HG03108 (cell line): ENCODE results near the gene BFSP2.
A peak's percentile ranks its signal among the peaks of the same experiment; 100 is the strongest.
"Not testable (repeated sequence)": the region's sequence is repeated elsewhere in the genome, so short reads cannot be mapped to it uniquely, and the experiment has no call there.

Experiments used
- ATAC-seq: cut with Tn5 transposase; IDR thresholded peaks from one replicate; pipeline ENCODE4 v1.9.1; 2021; ENCODE audit warnings: moderate library complexity; ENCODE audit not compliant: unreplicated experiment

BFSP2 gene

DNA sequence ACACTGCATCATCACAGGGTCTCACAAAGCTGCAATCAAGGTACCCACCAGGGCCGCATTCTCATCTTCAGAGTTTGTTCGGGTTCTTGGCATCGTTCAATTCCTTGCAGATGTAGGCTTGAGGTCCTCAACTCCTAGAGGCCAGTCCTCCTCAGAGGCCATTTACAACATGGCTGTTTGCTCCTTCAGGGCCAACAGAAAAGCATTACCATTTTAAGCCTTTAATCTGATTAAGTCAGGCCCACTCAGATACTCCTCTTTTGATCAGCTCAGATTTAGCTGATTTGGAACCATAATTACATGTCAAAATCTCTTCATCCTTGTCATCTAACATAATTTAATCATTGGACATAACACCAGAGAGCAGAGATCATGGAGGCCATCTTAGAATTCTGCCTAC is 55.4 kb downstream of the BFSP2 start:
- no peak for ATAC-seq

GRCh38 chr3:133455960-133456359 is 56.1 kb downstream of the BFSP2 start:
- ATAC-seq: no peak

DNA sequence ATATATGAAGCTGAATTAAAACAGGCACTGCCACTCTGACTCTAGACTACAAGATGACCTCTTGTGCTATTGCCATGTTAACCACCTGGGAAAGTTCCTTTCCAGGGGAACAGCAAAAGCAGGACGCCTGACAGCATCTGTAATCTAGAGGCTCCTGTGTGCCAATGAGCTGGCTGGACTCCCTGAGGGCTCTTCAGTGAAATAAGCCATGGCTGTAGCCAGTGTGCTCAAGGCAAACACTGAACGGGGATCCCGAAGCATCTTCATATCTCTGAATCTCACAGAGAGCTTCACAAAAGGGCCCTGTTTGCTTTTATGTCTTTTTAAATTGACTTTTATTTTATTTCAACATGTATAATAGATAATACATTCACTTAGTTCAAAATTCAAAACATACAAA is 57.2 kb downstream of the BFSP2 start:
- ATAC-seq: no peak

DNA sequence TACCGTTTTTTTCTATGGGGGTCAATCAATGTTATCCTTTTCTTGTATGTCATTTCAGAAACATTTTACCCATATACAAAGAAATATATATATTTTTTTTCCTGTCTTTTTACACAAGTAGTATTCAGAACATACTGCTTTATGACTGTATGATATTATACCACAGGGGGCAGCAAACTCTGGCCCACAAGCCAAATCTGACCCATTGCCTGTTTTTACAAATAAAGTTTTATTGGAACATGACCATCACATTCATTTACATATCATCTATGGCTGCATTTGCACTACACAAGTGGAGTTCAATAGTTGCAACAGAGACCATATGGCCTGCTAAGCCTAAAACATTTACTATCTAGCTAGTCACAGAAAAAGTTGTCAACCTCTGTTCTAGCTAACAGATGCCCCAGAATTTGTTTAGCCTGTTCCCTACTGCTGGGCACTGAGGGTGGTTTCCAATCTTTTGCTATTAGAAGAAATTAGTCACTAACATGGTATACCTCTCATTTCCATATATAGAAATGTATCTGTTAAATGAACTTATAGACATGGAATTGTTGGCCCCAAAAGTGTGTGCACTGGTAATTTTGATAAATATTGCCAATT is 57.7 kb downstream of the BFSP2 start:
- no peak for ATAC-seq

DNA sequence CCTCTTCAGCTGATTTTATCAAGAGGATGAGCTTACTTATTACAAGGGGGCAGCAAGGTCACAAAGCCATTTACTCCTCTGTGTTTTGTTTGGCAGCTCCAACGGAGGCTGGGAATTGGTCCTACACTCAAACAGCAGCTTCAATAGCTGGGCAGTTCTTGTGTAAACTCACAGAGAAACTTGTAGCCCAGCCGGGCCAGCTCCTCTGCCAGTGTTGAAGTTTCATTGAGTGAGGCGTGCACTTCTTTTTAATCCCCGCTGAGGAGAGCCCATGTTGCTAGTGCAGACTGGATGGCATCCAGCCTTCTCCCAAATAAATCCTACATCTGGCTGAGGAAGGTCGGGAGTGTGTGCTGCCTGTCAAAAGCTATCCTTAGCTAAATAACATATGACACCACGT is 59.5 kb downstream of the BFSP2 start:
- no peak for ATAC-seq

DNA sequence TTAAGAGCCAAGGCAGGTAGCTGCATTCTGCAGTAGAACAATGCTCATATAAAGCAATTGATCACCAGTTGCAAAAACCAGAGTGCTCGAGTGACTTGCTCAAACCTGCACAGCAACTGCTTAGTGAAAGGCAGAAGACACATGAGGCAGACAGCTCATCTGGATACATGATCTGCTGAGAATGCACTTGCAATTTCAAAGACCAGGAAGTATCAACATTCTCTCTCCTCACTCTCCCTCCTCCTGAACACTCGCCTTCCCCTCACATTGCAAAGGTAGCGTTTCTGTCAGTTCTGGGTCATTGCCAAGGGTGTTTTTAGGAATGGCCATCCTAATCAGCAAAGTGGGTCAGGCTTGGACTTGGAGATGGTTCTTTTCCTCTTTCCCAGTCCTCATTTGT is 61.0 kb downstream of the BFSP2 start:
- ATAC-seq: no peak

- no peak for ATAC-seq
Observed at GRCh38 chr3:133461291-133461690, 61.4 kb downstream of the BFSP2 start.

DNA sequence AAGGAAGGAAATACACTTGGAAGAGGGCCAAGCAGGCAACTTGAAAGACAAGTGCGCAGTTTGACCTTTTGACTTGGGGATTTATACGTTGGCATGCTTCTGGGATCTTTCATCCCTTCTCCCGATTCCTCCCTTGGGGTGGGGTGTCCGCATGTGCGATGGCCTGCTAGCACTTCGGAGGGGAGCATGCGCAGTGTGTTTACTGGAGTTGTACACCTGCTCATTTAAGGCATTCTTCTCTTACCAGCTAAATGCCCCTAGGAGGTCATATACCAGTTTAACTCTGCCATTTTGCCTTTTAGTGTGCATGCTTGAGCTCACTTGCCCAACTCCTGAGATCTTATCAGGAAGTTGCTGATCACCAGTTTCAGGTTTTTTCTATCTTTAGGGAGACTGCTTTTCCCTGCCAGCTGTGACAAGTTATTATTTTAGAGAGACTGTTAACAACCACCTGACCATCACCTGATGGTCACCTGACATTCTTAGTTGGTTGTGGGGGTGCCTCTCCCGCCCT is 63.5 kb downstream of the BFSP2 start:
- no peak for ATAC-seq

DNA sequence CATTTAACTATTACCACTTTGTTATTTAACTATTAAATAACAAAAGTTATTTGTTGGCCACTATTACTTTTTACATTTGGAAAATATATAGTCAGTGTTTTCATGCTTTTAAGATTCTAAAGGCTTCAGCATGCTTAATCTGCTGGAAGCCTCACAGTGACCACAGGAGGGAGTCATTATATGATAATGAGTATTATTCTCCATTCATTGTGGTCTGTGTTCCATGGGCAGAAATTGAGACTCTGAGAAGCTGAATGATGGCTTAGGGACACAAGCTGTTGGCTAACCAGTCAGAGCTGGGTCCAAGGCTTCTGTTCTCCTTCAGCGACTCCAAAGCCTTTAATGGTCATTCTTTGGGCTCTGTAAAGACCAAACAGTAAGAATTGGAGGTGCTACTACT is 64.7 kb downstream of the BFSP2 start:
- ATAC-seq: no peak

DNA sequence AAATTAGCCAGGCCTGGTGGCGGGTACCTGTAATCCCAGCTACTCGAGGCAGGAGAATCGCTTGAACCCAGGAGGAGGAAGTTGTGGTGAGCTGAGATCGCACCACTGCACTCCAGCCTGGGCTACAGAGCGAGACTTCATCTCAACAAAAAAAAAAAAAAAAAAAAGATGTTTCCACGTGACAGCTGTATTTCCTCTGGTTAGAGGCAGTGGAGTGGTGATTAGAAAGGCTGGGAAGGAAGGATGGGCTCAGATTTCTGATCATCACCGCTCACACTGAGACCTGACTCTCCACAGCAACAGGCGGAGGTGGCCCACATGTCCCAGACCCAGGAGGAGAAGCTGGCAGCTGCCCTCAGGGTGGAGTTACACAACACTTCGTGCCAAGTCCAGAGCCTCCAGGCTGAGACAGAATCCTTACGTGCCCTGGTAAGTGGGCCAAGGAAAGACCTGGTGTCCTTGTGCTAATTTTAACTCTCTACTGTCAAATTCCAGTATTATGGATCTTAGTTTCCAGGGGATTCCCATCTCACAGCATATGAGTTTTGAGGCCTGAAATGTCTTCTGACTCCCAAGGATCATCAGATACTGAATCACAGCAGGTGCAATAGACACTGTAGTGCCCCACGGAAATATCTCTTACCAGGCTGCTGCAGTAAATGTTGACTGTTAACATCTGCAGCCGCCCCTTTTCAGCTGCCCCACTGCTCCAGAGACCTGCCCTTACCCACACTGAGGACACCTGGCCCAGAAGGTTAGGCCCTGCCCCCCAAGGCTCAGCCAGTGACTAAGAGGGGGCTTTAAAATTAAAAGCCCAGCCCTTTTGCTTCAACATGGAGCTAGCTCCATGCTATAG is 66.9 kb downstream of the BFSP2 start:
- peak; percentile 32 for ATAC-seq

GRCh38 chr3:133467780-133468179 is 67.9 kb downstream of the BFSP2 start:
- ATAC-seq: no peak

DNA sequence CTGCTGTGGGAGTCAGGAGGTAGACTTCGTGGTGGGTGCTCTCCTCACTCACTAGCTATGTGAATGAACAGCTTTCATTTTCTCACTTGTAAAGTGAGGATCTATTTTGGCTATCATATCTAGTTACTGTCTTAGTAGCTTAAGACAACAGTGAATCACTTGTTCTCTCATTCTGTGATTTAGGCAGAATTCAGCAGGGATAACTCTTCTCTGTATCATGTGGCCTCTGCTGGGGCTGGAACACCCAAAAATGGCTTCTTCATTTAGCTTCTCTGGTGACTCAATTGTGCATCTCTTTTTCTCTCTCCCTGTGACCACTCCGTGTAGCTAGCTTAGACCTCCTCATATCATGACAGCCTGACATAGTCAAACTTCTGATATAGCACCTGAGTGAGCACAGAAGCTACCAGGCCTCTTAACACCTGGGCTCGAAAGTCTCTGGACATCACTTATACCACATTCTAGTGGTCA is 68.4 kb downstream of the BFSP2 start:
- ATAC-seq: no peak

GRCh38 chr3:133469140-133469731 is 69.4 kb downstream of the BFSP2 start:
- no peak for ATAC-seq

DNA sequence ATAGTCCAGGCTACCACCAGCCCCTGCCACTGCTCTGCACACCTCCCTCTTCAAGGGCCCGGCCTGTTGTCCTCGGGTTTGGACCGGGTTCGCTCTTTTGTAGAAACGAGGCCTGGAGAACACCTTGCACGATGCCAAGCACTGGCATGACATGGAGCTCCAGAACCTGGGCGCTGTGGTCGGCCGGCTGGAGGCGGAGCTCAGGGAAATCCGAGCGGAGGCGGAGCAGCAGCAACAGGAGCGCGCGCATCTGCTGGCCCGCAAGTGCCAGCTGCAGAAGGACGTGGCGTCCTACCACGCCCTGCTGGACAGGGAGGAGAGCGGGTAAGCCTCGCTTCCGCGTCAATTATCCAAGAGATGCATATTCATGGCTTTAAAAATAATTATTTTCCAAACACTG is 72.4 kb downstream of the BFSP2 start:
- no peak for ATAC-seq

- no peak for ATAC-seq
Observed at GRCh38 chr3:133472889-133473288, 73.0 kb downstream of the BFSP2 start.

DNA sequence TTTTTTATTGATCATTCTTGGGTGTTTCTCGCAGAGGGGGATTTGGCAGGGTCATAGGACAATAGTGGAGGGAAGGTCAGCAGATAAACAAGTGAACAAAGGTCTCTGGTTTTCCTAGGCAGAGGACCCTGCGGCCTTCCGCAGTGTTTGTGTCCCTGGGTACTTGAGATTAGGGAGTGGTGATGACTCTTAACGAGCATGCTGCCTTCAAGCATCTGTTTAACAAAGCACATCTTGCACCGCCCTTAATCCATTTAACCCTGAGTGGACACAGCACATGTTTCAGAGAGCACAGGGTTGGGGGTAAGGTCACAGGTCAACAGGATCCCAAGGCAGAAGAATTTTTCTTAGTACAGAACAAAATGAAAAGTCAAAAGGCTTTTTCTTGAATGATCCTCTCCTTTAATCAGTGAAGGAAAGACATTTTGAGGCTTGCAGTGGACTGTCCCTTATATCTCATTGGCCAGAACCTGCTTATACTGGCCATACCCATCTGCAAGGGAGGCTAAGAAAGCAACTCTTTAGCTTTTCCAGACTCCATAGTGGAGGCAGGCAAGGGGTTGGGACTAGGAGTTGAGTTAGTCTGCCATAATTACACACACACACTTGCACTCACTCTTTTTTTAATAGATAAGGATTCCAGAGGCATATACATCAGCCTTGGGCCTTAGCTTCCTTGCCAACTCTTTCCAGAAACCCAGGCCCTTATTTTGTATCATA is 73.8 kb downstream of the BFSP2 start:
- ATAC-seq: not testable (repeated sequence)

DNA sequence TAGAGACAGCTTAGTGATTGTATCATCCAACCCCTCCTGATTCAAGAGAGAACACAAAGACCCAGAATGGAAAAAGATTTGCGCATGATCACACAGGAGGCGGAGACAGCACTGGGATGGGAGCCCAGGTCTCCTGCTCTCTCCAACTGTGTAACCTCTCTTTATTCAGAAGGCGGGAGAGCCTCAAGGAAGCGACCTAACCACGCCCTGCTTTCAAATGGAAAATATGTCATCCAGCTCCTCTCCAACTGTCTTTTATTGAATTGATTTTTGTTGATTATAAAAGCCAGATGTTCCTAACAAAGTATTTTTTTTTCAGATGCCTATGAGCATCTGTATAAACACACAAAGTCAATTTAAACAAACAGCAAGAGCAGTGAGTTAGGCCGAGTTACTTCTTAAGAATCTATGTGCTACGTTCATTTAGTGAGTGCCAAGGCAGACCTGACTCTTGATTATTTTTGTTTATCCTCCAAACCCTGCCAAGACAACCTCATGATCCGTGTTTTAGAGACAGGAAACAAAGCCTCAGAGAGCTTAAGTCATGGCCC is 74.5 kb downstream of the BFSP2 start:
- no peak for ATAC-seq

DNA sequence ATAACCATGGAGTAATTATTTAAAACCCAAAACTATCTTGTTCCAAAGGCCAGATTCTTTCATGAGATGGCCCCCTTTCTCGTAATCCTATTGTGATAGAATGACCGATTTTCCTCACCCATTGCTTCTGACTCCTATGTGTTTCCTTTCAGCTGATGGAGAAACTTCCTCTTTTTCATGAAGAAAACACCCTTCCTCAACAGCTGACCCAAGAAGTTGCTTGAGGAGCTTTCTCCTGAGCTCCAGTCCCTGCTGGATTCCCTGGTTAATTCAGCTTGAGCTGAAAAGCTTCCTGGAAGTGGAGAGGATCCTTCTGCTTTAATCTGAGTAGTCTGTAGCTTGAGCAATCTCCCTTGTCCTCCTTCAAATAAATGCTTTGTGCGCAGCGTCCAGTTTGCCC is 75.0 kb downstream of the BFSP2 start:
- ATAC-seq: no peak

GRCh38 chr3:133475245-133476010 is 75.6 kb downstream of the BFSP2 start:
- ATAC-seq: peak; percentile 74

- no peak for ATAC-seq
Observed at GRCh38 chr3:133476971-133477375, 77.1 kb downstream of the BFSP2 start.
